PC-3 (cell line): ENCODE data around the gene TSPAN33. TPM values are rescaled to one million over a fixed set of nuclear protein-coding genes. Genes with fewer than 3 reads are reported as not detected.
"Not testable (repeated sequence)": the region's sequence is repeated elsewhere in the genome, so short reads cannot be mapped to it uniquely, and the experiment has no call there.

Source experiments
- ATAC-seq: fragments of 200-7000 bp; cut with Tn5 transposase; 2 replicates; pipeline ENCODE4 v1.9.1; 2020; ENCODE audit warnings: mild to moderate bottlenecking, moderate library complexity
- BruUV-seq: library from RNA; stranded (reverse); fragments of 400-500 nt; replicated peaks from 2 replicates; lab custom pipeline; 2021; lab: Mats Ljungman, UMichigan
- CTCF ChIA-PET: fragments of 300-600 bp; sonication (Branson Sonifier 250); formaldehyde crosslinking; loops from one replicate; lab custom pipeline; 2022; ENCODE audit warnings: antibody characterized with exemption; lab: Charles Lee
- POLR2A ChIA-PET: fragments of 300-600 bp; sonication (Branson Sonifier 250); formaldehyde crosslinking; loops from one replicate; lab custom pipeline; 2022; ENCODE audit warnings: antibody characterized with exemption; ENCODE audit not compliant: unreplicated experiment; lab: Charles Lee
- DNase-seq: peaks from one replicate; pipeline ENCODE4 v3.0.0-alpha.2; 2015
- H2AFZ ChIP-seq: fragments of 300-600 bp; sonication (generic); 2 replicates; pipeline ENCODE4 v1.6.0; 2016; ENCODE audit warnings: antibody characterized with exemption, low read length
- H3F3A ChIP-seq: fragments of 300-600 bp; sonication (generic); one replicate; pipeline ENCODE4 v1.6.0; 2017; ENCODE audit warnings: antibody characterized with exemption, low read length, control low read depth, mild to moderate bottlenecking; ENCODE audit not compliant: unreplicated experiment
- H3K27ac ChIP-seq: fragments of 300-600 bp; sonication (generic); 2 replicates; pipeline ENCODE4 v1.5.1; 2016; ENCODE audit warnings: mild to moderate bottlenecking, low read length
- H3K27me3 ChIP-seq: fragments of 300-600 bp; sonication (generic); 2 replicates; pipeline ENCODE4 v1.6.1; 2016; ENCODE audit warnings: low read length, mixed read lengths
- H3K36me3 ChIP-seq: fragments of 300-600 bp; sonication (generic); 2 replicates; pipeline ENCODE4 v1.6.1; 2016; ENCODE audit warnings: low read depth, mixed run types, low read length, mixed read lengths
- H3K4me1 ChIP-seq: fragments of 300-600 bp; sonication (generic); 2 replicates; pipeline ENCODE4 v1.5.1; 2016; ENCODE audit warnings: low read length; ENCODE audit not compliant: insufficient read depth
- H3K4me2 ChIP-seq: fragments of 300-600 bp; sonication (generic); 2 replicates; pipeline ENCODE4 v1.6.0; 2016; ENCODE audit warnings: low read length
- H3K4me3 ChIP-seq: fragments of 300-600 bp; sonication (generic); 2 replicates; pipeline ENCODE4 v1.5.1; 2016; ENCODE audit warnings: mild to moderate bottlenecking, low read length, mixed read lengths
- H3K79me2 ChIP-seq: fragments of 300-600 bp; sonication (generic); 2 replicates; pipeline ENCODE4 v1.6.1; 2017; ENCODE audit warnings: low read length, mixed read lengths
- H3K9ac ChIP-seq: fragments of 300-600 bp; sonication (generic); 2 replicates; pipeline ENCODE4 v1.6.0; 2016; ENCODE audit warnings: mild to moderate bottlenecking, low read length
- H3K9me2 ChIP-seq: fragments of 300-600 bp; sonication (generic); replicated peaks from 2 replicates; pipeline ENCODE4 v1.6.1; 2016; ENCODE audit warnings: mixed run types, low read length, mixed read lengths
- H3K9me3 ChIP-seq: fragments of 300-600 bp; sonication (generic); 2 replicates; pipeline ENCODE4 v1.6.1; 2016; ENCODE audit warnings: low read length, mixed read lengths
- H4K20me1 ChIP-seq: fragments of 300-600 bp; sonication (generic); 2 replicates; pipeline ENCODE4 v1.6.1; 2016; ENCODE audit warnings: low read length, mixed read lengths
- EZH2 ChIP-seq: fragments of 300-600 bp; sonication (generic); IDR thresholded peaks from one replicate; pipeline ENCODE4 v1.6.1; 2017; ENCODE audit warnings: antibody characterized with exemption, mild to moderate bottlenecking, low read length; ENCODE audit not compliant: unreplicated experiment
- EZH2phosphoT487 ChIP-seq: fragments of 300-600 bp; sonication (generic); IDR thresholded peaks from 2 replicates; pipeline ENCODE4 v1.6.1; 2018; ENCODE audit warnings: mild to moderate bottlenecking, antibody characterized with exemption, low read length, borderline replicate concordance
- intact Hi-C: fragments of 100-400 bp; cut with micrococcal nuclease; formaldehyde crosslinking; loops from 2 replicates; pipeline ENCODE4 v1.9.0; 2023
- total RNA-seq: library from RNA; depleted of rRNA; stranded (reverse); fragments of >200 nt; gene quantifications from 2 replicates; pipeline ENCODE4 v1.2.3, GENCODE V29; 2014
- TF ChIP-seq, protein P1 (sequence below): fragments of 300-600 bp; sonication (generic); conservative IDR thresholded peaks from 2 replicates; pipeline ENCODE4 v1.5.1; 2017; ENCODE audit warnings: antibody characterized with exemption, low read depth, mild to moderate bottlenecking, low read length

Gene TSPAN33
- total RNA-seq, 1 experiment from 2014 or later, result 23.7 TPM

GRCh38 chr7:129169686-129170440, 25.4 kb downstream of the TSPAN33 start:
- Histone ChIP-seq H3K9me2 (no peaks in the 10 kb centered on the region), H3F3A (no peaks in the 10 kb centered on the region), H3K27me3 (no peaks in the 10 kb centered on the region), H3K79me2 (no peaks in the 10 kb centered on the region), H3K4me2 (no peak overlapping the region), H3K4me3 (no peak overlapping the region), H4K20me1 (no peaks in the 10 kb centered on the region), H3K9ac (no peak overlapping the region), H3K27ac (no peak overlapping the region), H3K36me3 (no peaks in the 10 kb centered on the region), H3K9me3 (no peaks in the 10 kb centered on the region), H2AFZ (no peak overlapping the region), H3K4me1 (no peaks in the 10 kb centered on the region)
- no peak for DNase-seq
- POLR2A ChIA-PET, result no interaction called here
- CTCF ChIA-PET, result no interaction called here
- intact Hi-C loops, result no loop called here
- TF ChIP-seq EZH2 (no peak), EZH2phosphoT487 (no peak)
- TF ChIP-seq, protein P1, sequence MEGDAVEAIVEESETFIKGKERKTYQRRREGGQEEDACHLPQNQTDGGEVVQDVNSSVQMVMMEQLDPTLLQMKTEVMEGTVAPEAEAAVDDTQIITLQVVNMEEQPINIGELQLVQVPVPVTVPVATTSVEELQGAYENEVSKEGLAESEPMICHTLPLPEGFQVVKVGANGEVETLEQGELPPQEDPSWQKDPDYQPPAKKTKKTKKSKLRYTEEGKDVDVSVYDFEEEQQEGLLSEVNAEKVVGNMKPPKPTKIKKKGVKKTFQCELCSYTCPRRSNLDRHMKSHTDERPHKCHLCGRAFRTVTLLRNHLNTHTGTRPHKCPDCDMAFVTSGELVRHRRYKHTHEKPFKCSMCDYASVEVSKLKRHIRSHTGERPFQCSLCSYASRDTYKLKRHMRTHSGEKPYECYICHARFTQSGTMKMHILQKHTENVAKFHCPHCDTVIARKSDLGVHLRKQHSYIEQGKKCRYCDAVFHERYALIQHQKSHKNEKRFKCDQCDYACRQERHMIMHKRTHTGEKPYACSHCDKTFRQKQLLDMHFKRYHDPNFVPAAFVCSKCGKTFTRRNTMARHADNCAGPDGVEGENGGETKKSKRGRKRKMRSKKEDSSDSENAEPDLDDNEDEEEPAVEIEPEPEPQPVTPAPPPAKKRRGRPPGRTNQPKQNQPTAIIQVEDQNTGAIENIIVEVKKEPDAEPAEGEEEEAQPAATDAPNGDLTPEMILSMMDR, result no peak
- BruUV-seq, result no TSS peak
- ATAC-seq, result no peak

GRCh38 chr7:129170441-129171021, 26.0 kb downstream of the TSPAN33 start:
- no peak overlapping the region for H3K27ac ChIP-seq
- no peaks in the 10 kb centered on the region for H3K36me3 ChIP-seq
- no TSS peak for BruUV-seq
- H3K9ac ChIP-seq, result no peak overlapping the region
- ATAC-seq, result no peak
- no peaks in the 10 kb centered on the region for H3F3A ChIP-seq
- no peak for DNase-seq
- H3K4me3 ChIP-seq, result no peak overlapping the region
- H3K9me2 ChIP-seq, result no peaks in the 10 kb centered on the region
- intact Hi-C loops, result no loop called here
- POLR2A ChIA-PET, result no interaction called here
- H2AFZ ChIP-seq, result no peak overlapping the region
- no peaks in the 10 kb centered on the region for H4K20me1 ChIP-seq
- TF ChIP-seq, protein P1, result no peak
- TF ChIP-seq EZH2phosphoT487 (no peak), EZH2 (no peak)
- H3K79me2 ChIP-seq, result no peaks in the 10 kb centered on the region
- no peak overlapping the region for H3K4me2 ChIP-seq
- no peaks in the 10 kb centered on the region for H3K27me3 ChIP-seq
- no peaks in the 10 kb centered on the region for H3K9me3 ChIP-seq
- H3K4me1 ChIP-seq, result no peaks in the 10 kb centered on the region
- CTCF ChIA-PET, result no interaction called here

GRCh38 chr7:129173861-129174260, 29.4 kb downstream of the TSPAN33 start:
- intact Hi-C loops, BruUV-seq, H3K9ac ChIP-seq, H4K20me1 ChIP-seq, ATAC-seq, H3K4me2 ChIP-seq, H3K36me3 ChIP-seq, DNase-seq, H3K27me3 ChIP-seq, H3K9me2 ChIP-seq, POLR2A ChIA-PET, CTCF ChIA-PET, H3K4me3 ChIP-seq, H3K9me3 ChIP-seq, H2AFZ ChIP-seq, H3K79me2 ChIP-seq, H3K4me1 ChIP-seq, H3K27ac ChIP-seq, H3F3A ChIP-seq: not testable (repeated sequence)
